HG02642 (cell line): Measurements from ENCODE around the gene GGCX.

Experiments
- ATAC-seq: cut with Tn5 transposase; IDR thresholded peaks from one replicate; pipeline ENCODE4 v1.9.1; 2021; ENCODE audit warnings: mild to moderate bottlenecking; ENCODE audit not compliant: unreplicated experiment, poor library complexity

The GGCX gene

GRCh38 chr2:85524336-85524908 lies 36.9 kb downstream of the GGCX start:
- no peak for ATAC-seq

- no peak for ATAC-seq
These were observed 37.4 kb downstream of the GGCX start for GRCh38 chr2:85523903-85524335.

GRCh38 chr2:85523062-85523902 lies 38.0 kb downstream of the GGCX start:
- ATAC-seq = no peak

GRCh38 chr2:85522090-85522647 lies 39.1 kb downstream of the GGCX start:
- ATAC-seq = no peak

- ATAC-seq = no peak
These were observed 44.5 kb downstream of the GGCX start for GRCh38 chr2:85516653-85517389.

- no peak for ATAC-seq
These were observed 47.0 kb downstream of the GGCX start for GRCh38 chr2:85514323-85514722.

- no peak for ATAC-seq
These were observed 50.1 kb downstream of the GGCX start for GRCh38 chr2:85511008-85511811.

- ATAC-seq = no peak
These were observed 54.5 kb downstream of the GGCX start for GRCh38 chr2:85506768-85507181.

GRCh38 chr2:85505551-85506238 lies 55.6 kb downstream of the GGCX start:
- ATAC-seq = no peak

- ATAC-seq = no peak
These were observed 56.5 kb downstream of the GGCX start for GRCh38 chr2:85504778-85505261.

GRCh38 chr2:85503851-85504777 lies 57.2 kb downstream of the GGCX start:
- no peak for ATAC-seq

- no peak for ATAC-seq
These were observed 58.0 kb downstream of the GGCX start for GRCh38 chr2:85503168-85503850.

GRCh38 chr2:85502720-85503119 lies 58.6 kb downstream of the GGCX start:
- no peak for ATAC-seq

GRCh38 chr2:85501248-85501647 lies 60.0 kb downstream of the GGCX start:
- no peak for ATAC-seq

GRCh38 chr2:85497944-85498630 lies 63.2 kb downstream of the GGCX start:
- no peak for ATAC-seq

- no peak for ATAC-seq
These were observed 64.9 kb downstream of the GGCX start for GRCh38 chr2:85496436-85496835.
